ENCODE data around the gene LTV1. TPM values are rescaled to one million over a fixed set of nuclear protein-coding genes. Genes with fewer than 3 reads are reported as not detected.

Gene LTV1
- total RNA-seq, 1 donor, result 18.8 TPM

DNA sequence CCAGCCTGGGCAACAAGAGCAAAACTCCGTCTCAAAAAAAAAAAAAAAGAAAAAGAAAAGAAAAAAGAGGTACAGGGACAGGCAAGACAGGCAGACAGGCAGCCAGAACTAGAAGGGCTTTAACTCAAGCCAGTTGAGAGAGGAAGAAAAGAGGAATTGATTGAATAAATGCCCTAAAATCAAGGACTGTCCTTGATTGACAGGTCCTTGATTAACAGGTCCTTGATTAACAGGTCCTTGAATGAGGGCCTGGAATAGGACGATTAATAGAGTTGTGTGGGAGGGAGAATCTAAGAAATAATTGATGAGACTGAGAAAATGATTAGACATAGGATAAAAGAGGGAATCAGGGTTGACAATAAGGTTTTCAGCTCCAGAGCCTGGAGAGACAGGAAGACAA, 57.2 kb downstream of the LTV1 start:
- no peaks in the 10 kb centered on the region for H3K4me1 ChIP-seq (ENCODE audit: insufficient read depth, low read length)
- H3K27me3 ChIP-seq (ENCODE audit: insufficient read depth, low read length), result no peaks in the 10 kb centered on the region
- no peak overlapping the region for H3K4me3 ChIP-seq (ENCODE audit: low read length)
- no peaks in the 10 kb centered on the region for H3K9me3 ChIP-seq (ENCODE audit: low read depth, low read length)

DNA sequence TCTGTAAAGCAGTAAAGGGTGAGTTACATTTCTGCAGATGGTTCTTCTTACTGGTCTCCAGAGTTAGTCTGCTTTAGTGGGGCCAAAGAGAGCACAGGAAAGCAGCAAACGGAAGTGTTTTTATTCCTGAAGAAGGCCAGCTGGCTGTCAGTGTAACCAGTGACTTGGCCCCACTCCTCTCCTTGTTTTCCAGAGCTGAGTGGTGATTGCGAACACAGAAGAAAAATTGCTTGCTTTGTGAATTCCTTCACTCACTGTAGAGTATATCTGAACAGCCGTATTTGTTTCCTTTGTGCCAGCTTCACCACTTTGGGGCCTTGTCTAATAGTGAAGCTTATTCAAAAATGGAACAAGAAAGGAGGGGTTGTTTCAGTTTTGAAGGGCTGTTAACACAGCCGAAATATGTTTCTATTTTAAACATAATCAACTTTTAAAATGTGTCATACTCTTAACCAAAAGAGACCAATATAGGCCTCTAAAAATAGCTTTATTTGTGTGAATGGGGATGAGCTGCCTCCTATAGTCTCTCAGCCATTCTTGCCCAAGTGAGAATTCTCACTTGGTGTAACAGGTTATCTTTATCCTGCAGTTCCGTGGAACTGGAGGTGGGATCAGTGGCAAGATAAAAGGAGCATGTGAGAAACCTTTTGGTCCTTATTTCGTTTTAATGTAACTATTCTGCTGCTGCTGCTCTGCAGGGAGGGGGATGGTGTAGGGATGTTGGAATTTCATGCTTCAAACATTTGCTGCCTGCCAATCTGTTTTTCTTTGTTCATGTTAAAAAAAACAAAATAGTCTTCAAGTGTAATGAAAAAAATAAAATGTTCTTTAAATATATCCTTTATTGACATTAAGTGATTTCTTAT, 59.0 kb downstream of the LTV1 start:
- no peaks in the 10 kb centered on the region for H3K27me3 ChIP-seq (ENCODE audit: insufficient read depth, low read length)
- no peaks in the 10 kb centered on the region for H3K4me1 ChIP-seq (ENCODE audit: insufficient read depth, low read length)
- no peaks in the 10 kb centered on the region for H3K9me3 ChIP-seq (ENCODE audit: low read depth, low read length)
- no peak overlapping the region for H3K4me3 ChIP-seq (ENCODE audit: low read length)

DNA sequence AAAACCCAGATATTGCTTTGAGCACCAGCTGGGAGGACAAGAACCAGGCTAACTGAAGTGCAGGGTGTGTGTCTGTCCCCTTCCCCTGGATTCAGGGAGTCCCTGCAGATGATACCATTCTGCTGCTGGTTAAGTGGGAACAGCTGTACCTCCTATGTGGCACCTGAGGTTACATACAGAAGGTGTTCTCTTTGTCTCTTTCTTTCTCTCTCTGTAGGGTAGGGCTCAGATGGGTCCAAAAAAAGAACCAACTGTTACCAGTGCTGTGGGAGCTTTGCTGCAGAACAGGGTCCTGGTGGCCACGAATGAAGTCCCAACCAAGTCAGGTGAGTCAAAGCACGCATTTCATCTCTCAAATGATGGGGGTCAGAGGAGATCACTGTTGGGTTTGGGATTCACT, 59.7 kb downstream of the LTV1 start:
- H3K27me3 ChIP-seq (ENCODE audit: insufficient read depth, low read length), result no peaks in the 10 kb centered on the region
- H3K4me3 ChIP-seq (ENCODE audit: low read length), result no peak overlapping the region
- H3K4me1 ChIP-seq (ENCODE audit: insufficient read depth, low read length), result no peaks in the 10 kb centered on the region
- no peaks in the 10 kb centered on the region for H3K9me3 ChIP-seq (ENCODE audit: low read depth, low read length)

DNA sequence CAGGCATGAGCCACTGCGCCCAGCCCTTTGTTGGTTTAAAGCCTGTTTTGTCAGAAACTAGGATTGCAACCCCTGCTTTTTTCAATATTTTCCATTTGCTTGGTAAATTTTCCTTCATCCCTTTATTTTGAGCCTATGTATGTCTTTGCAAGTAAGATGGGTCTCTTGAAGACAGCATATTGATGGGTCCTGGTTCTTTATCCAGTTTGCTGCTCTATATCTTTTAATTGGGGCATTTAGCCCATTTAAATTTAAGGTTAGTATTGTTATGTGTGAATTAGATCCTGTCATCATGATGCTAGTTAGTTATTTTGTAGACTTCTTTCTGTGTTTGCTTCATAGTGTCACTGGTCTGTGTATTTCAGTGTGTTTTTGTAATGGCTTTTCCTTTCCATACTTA, 67.9 kb downstream of the LTV1 start:
- Histone ChIP-seq H3K27me3 (ENCODE audit: insufficient read depth, low read length) (no peaks in the 10 kb centered on the region), H3K9me3 (ENCODE audit: low read depth, low read length) (peaks cover 12% of the 10 kb centered on the region), H3K4me1 (ENCODE audit: insufficient read depth, low read length) (no peaks in the 10 kb centered on the region), H3K4me3 (ENCODE audit: low read length) (no peak overlapping the region)

DNA sequence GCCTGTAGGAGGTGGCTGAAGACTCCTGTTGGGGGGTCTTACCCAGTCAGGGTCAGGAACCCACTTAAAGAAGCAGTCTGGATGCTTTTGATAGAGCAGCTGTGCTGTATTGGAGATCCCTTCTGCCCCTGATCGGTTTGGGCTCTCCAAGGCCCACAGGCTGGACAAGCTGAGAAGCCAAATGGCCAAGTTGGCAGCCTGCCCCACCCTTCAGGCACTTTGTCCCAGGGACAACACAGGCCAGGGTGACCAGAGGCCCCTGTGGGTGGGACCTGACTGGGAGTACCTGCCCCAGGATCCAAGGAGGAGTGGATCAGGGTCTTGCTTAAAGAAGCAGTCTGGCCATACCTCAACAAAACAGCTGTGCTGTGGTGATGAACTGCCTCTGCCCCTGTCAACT, 69.5 kb downstream of the LTV1 start:
- no peaks in the 10 kb centered on the region for H3K27me3 ChIP-seq (ENCODE audit: insufficient read depth, low read length)
- peaks cover 12% of the 10 kb centered on the region for H3K9me3 ChIP-seq (ENCODE audit: low read depth, low read length)
- no peaks in the 10 kb centered on the region for H3K4me1 ChIP-seq (ENCODE audit: insufficient read depth, low read length)
- no peak overlapping the region for H3K4me3 ChIP-seq (ENCODE audit: low read length)

Other genes with a start within 250 kb of the LTV1 start
- 30.0 TPM for gene PHACTR2, start 165.4 kb upstream of the LTV1 start, total RNA-seq
- not detected for gene ZC2HC1B, start 21.1 kb downstream of the LTV1 start, total RNA-seq
- gene PLAGL1, start 164.9 kb downstream of the LTV1 start, total RNA-seq, result 3.3 TPM

Measured in mononuclear cell (primary cell).